Neural cell (in vitro differentiated cells): ENCODE results near the gene VWA3A.

Source experiments
- CTCF ChIP-seq: fragments of 450-650 bp; IDR thresholded peaks from 2 replicates; pipeline ENCODE4 v1.5.1; 2014; ENCODE audit warnings: antibody characterized with exemption, mild to moderate bottlenecking, moderate library complexity; ENCODE audit not compliant: poor library complexity, severe bottlenecking
- EP300 ChIP-seq: fragments of 450-650 bp; conservative IDR thresholded peaks from 2 replicates; pipeline ENCODE4 v1.6.1; 2014; ENCODE audit warnings: antibody characterized with exemption, mild to moderate bottlenecking, moderate library complexity; ENCODE audit not compliant: poor library complexity, severe bottlenecking
- EZH2 ChIP-seq: fragments of 200-600, 300-800 bp; shearing (Covaris generic), sonication (generic); IDR thresholded peaks from 2 replicates; pipeline ENCODE4 v1.6.1; 2014; ENCODE audit warnings: antibody characterized with exemption, low read length, borderline replicate concordance, mild to moderate bottlenecking; ENCODE audit not compliant: insufficient read depth, poor library complexity, severe bottlenecking
- POLR2AphosphoS5 ChIP-seq: IDR thresholded peaks from 2 replicates; pipeline ENCODE4 v1.6.1; 2012
- RAD21 ChIP-seq: fragments of 450-650 bp; conservative IDR thresholded peaks from 2 replicates; pipeline ENCODE4 v1.6.1; 2014; ENCODE audit warnings: antibody characterized with exemption, mild to moderate bottlenecking, moderate library complexity
- REST ChIP-seq: IDR thresholded peaks from 2 replicates; pipeline ENCODE4 v1.6.1; 2012; ENCODE audit warnings: borderline replicate concordance
- SMC3 ChIP-seq: fragments of 450-650 bp; conservative IDR thresholded peaks from 2 replicates; pipeline ENCODE4 v1.6.1; 2014; ENCODE audit warnings: antibody characterized with exemption, mild to moderate bottlenecking, moderate library complexity; ENCODE audit not compliant: poor library complexity

- TF ChIP-seq CTCF, result no peak
- TF ChIP-seq SMC3, result no peak
- no peak for TF ChIP-seq EP300
- no peak for TF ChIP-seq POLR2AphosphoS5
- TF ChIP-seq RAD21, result no peak
- TF ChIP-seq REST, result no peak
- no peak for TF ChIP-seq EZH2
These were observed 52.2 kb downstream of the VWA3A start for GRCh38 chr16:22144520-22144919.
